Neural cell (in vitro differentiated cells): ENCODE results near the gene ST8SIA6.

Experiments used
- EP300 ChIP-seq: fragments of 450-650 bp; conservative IDR thresholded peaks from 2 replicates; pipeline ENCODE4 v1.6.1; 2014; ENCODE audit warnings: antibody characterized with exemption, mild to moderate bottlenecking, moderate library complexity; ENCODE audit not compliant: poor library complexity, severe bottlenecking
- EZH2 ChIP-seq: fragments of 200-600, 300-800 bp; shearing (Covaris generic), sonication (generic); IDR thresholded peaks from 2 replicates; pipeline ENCODE4 v1.6.1; 2014; ENCODE audit warnings: antibody characterized with exemption, low read length, borderline replicate concordance, mild to moderate bottlenecking; ENCODE audit not compliant: insufficient read depth, poor library complexity, severe bottlenecking
- MXI1 ChIP-seq: fragments of 450-650 bp; conservative IDR thresholded peaks from 2 replicates; pipeline ENCODE4 v1.6.1; 2014; ENCODE audit warnings: antibody characterized with exemption, mild to moderate bottlenecking; ENCODE audit not compliant: poor library complexity, severe bottlenecking
- POLR2AphosphoS5 ChIP-seq: IDR thresholded peaks from 2 replicates; pipeline ENCODE4 v1.6.1; 2012
- RAD21 ChIP-seq: fragments of 450-650 bp; conservative IDR thresholded peaks from 2 replicates; pipeline ENCODE4 v1.6.1; 2014; ENCODE audit warnings: antibody characterized with exemption, mild to moderate bottlenecking, moderate library complexity
- SMC3 ChIP-seq: fragments of 450-650 bp; conservative IDR thresholded peaks from 2 replicates; pipeline ENCODE4 v1.6.1; 2014; ENCODE audit warnings: antibody characterized with exemption, mild to moderate bottlenecking, moderate library complexity; ENCODE audit not compliant: poor library complexity
- TAF1 ChIP-seq: IDR thresholded peaks from 2 replicates; pipeline ENCODE4 v1.6.1; 2012; ENCODE audit warnings: low read depth
- TF ChIP-seq, protein P1 (sequence below): fragments of 450-650 bp; IDR thresholded peaks from 2 replicates; pipeline ENCODE4 v1.5.1; 2014; ENCODE audit warnings: antibody characterized with exemption, mild to moderate bottlenecking, moderate library complexity; ENCODE audit not compliant: poor library complexity, severe bottlenecking
- TF ChIP-seq, protein P2 (sequence below): IDR thresholded peaks from 2 replicates; pipeline ENCODE4 v1.6.1; 2012; ENCODE audit warnings: borderline replicate concordance

- TF ChIP-seq, protein P1, sequence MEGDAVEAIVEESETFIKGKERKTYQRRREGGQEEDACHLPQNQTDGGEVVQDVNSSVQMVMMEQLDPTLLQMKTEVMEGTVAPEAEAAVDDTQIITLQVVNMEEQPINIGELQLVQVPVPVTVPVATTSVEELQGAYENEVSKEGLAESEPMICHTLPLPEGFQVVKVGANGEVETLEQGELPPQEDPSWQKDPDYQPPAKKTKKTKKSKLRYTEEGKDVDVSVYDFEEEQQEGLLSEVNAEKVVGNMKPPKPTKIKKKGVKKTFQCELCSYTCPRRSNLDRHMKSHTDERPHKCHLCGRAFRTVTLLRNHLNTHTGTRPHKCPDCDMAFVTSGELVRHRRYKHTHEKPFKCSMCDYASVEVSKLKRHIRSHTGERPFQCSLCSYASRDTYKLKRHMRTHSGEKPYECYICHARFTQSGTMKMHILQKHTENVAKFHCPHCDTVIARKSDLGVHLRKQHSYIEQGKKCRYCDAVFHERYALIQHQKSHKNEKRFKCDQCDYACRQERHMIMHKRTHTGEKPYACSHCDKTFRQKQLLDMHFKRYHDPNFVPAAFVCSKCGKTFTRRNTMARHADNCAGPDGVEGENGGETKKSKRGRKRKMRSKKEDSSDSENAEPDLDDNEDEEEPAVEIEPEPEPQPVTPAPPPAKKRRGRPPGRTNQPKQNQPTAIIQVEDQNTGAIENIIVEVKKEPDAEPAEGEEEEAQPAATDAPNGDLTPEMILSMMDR = no peak
- TF ChIP-seq EZH2 (no peak), EP300 (no peak), POLR2AphosphoS5 (no peak), RAD21 (no peak), MXI1 (no peak), TAF1 (no peak), SMC3 (no peak)
- TF ChIP-seq, protein P2, sequence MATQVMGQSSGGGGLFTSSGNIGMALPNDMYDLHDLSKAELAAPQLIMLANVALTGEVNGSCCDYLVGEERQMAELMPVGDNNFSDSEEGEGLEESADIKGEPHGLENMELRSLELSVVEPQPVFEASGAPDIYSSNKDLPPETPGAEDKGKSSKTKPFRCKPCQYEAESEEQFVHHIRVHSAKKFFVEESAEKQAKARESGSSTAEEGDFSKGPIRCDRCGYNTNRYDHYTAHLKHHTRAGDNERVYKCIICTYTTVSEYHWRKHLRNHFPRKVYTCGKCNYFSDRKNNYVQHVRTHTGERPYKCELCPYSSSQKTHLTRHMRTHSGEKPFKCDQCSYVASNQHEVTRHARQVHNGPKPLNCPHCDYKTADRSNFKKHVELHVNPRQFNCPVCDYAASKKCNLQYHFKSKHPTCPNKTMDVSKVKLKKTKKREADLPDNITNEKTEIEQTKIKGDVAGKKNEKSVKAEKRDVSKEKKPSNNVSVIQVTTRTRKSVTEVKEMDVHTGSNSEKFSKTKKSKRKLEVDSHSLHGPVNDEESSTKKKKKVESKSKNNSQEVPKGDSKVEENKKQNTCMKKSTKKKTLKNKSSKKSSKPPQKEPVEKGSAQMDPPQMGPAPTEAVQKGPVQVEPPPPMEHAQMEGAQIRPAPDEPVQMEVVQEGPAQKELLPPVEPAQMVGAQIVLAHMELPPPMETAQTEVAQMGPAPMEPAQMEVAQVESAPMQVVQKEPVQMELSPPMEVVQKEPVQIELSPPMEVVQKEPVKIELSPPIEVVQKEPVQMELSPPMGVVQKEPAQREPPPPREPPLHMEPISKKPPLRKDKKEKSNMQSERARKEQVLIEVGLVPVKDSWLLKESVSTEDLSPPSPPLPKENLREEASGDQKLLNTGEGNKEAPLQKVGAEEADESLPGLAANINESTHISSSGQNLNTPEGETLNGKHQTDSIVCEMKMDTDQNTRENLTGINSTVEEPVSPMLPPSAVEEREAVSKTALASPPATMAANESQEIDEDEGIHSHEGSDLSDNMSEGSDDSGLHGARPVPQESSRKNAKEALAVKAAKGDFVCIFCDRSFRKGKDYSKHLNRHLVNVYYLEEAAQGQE = no peak
Measured at GRCh38 chr10:17445400-17445998, 8.9 kb downstream of the ST8SIA6 start.
